AG04449 (cell line): ENCODE measurements around the gene PITHD1.
A peak's percentile ranks its signal among the peaks of the same experiment; 100 is the strongest.

ENCODE experiments used
- CTCF ChIA-PET: fragments of 350-600 bp; formaldehyde crosslinking; extraction: SDS; loops from one replicate; lab custom pipeline; 2021; ENCODE audit warnings: antibody characterized with exemption; lab: Yijun Ruan, JAX
- POLR2A ChIA-PET: fragments of 400-600, 350-600 bp; formaldehyde crosslinking; extraction: SDS; loops from one replicate; lab custom pipeline; 2020; ENCODE audit warnings: antibody characterized with exemption, inconsistent platforms; lab: Yijun Ruan, JAX
- DNase-seq: peaks from one replicate; pipeline ENCODE4 v3.0.0-alpha.2; 2010; ENCODE audit warnings: low read depth, low spot score
- H3K4me3 ChIP-seq: 2 replicates; pipeline ENCODE4 v1.5.1; 2011; ENCODE audit warnings: low read depth, mild to moderate bottlenecking, control low read depth, low read length
- TF ChIP-seq, protein P1 (sequence below): IDR thresholded peaks from one replicate; pipeline ENCODE4 v1.5.1; 2011; ENCODE audit warnings: mild to moderate bottlenecking, moderate library complexity, low read length, control low read depth, inconsistent platforms; ENCODE audit not compliant: insufficient read depth; ENCODE audit errors: missing control alignments

PITHD1 gene

DNA sequence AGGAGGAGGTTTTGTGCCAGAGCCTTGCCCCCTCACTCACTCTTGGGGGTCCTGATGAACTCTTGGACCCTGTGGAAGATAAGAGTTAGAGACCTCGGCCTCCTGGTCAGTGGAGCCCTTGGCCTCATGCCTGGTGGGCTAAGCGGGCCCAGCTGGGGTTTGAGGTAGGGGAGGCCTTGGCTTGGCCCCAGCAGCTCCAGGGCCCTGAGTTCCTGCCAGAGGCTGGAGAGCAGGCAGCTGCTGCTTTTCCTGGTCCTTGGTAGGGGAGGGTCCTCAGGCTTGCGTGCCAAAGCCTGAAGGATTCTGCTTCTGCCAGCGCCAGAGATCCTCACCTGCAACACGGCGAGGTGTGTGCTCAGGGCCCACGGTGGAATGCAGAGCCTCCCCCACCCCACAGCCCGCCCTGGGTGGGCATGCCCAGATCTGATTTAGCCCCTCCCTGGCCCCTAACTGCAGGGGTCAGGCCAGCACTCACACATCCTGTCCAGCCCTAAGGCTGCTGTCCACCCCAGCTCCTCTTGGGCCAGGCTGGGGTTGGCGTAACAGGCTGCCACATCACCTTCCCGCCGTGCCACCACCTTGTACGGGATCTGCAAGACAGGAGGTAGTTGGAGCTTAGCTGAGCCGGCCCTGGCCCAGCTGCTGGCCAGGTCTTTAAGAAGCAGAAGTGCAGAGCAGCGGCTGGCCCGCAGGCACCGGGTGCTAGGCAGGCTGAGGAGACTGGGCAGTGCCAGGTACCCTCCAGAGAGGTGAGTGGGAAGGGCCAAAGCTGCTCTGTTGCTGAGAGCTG lies 17.7 kb downstream of the PITHD1 start:
- CTCF ChIA-PET, result interaction anchor here (0.7 to 1.5 kb wide), 3 partner anchors 11 to 24 kb away, joined by 3 to 4 read pairs (median 3); no protein-coding TSS in a partner anchor
- TF ChIP-seq, protein P1, sequence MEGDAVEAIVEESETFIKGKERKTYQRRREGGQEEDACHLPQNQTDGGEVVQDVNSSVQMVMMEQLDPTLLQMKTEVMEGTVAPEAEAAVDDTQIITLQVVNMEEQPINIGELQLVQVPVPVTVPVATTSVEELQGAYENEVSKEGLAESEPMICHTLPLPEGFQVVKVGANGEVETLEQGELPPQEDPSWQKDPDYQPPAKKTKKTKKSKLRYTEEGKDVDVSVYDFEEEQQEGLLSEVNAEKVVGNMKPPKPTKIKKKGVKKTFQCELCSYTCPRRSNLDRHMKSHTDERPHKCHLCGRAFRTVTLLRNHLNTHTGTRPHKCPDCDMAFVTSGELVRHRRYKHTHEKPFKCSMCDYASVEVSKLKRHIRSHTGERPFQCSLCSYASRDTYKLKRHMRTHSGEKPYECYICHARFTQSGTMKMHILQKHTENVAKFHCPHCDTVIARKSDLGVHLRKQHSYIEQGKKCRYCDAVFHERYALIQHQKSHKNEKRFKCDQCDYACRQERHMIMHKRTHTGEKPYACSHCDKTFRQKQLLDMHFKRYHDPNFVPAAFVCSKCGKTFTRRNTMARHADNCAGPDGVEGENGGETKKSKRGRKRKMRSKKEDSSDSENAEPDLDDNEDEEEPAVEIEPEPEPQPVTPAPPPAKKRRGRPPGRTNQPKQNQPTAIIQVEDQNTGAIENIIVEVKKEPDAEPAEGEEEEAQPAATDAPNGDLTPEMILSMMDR, result no peak
- POLR2A ChIA-PET, result no interaction called here
- no peak for DNase-seq
- no peak overlapping the region for H3K4me3 ChIP-seq

DNA sequence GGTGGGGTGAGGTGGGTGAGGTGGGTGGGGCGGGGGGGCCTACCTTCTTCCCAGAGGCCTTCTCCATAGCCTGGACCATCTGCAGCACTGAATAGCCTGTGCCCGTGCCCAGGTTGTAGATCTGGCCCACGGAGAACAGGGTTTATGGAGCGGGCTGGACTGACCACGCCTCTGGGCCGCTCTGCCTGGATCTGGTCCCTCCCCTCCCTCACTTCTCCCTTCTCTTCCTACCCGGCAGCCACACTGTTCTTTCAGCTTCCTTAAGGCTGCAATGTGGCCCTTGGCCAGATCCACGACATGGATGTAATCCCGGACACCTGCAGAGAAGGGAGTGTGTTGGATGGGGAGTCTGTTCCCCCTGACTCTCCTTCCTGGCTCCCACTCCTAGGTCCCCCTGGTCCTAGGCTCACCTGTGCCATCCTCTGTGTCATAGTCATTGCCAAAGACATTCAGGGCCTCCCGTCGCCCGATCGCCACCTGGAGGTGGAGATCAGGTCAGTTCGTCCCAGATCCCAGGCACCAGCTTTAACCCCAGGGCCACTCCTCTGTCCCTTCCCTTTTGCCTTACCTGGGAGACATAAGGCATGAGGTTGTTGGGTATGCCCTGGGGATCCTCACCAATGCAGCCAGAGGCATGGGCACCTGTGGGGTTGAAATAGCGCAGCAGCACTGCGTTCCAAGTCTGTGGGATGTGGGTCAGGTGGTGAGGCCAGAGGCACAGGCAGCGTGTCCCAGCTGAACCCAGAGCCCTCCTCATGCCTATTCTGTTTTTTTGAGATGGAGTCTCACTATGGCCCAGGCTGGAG lies 18.5 kb downstream of the PITHD1 start:
- TF ChIP-seq, protein P1, result no peak
- CTCF ChIA-PET, result interaction anchor here (1.5 kb wide), 2 partner anchors 10 to 17 kb away, joined by 4 to 6 read pairs; no protein-coding TSS in a partner anchor
- DNase-seq, result no peak
- no peak overlapping the region for H3K4me3 ChIP-seq
- POLR2A ChIA-PET, result no interaction called here

DNA sequence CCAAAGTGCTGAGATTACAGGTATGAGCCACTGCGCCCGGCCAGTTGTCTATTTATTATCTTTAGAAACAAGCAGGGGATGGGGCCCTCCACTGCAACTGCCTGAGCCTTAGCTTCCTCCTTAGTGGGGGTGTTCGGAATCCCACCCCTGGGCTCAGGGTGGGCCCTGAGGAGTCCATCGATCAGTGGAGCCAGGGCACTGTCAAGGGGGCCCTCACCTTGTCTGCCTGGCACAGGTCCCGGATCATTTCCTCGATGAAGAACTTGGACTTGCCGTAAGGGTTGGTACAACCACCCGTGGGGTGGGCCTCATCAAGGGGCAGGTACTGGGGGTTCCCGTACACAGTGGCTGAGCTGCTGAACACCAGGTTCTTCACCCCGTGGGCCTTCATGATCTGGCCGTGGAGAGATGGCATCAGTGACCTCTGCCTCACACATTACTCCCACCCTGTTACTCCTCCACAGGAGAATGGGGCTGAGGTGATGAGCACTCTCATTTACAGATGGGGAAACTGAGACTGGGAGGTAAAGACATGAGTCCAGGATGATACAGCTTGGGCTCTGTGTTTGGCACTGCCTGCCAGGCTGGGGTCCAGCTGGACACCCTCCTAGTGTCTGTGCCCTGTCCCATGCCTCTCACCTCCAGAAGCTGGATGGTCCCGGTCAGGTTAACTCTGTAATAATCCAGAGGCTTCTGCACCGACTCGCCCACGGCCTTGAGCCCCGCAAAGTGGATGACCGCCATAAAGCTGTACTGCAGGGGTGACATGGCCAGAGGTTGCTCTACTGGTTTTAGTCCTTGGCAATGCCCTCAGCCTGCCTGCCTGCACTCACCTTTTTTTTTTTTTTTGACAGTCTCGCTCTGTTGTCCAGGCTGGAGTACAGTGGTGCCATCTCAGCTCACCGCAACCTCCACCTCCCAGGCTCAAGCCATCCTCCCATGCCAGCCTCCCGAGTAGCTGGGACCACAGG lies 19.5 kb downstream of the PITHD1 start:
- H3K4me3 ChIP-seq, result no peak overlapping the region
- no peak for DNase-seq
- ChIA-PET CTCF (interaction anchor here (0.8 to 1.5 kb wide), 5 partner anchors 10 to 26 kb away, joined by 3 to 6 read pairs (median 3); no protein-coding TSS in a partner anchor), POLR2A (interaction anchor here (0.6 kb wide), 1 partner anchor 752 kb away, joined by 4 read pairs; no protein-coding TSS in a partner anchor)
- TF ChIP-seq, protein P1, result no peak

DNA sequence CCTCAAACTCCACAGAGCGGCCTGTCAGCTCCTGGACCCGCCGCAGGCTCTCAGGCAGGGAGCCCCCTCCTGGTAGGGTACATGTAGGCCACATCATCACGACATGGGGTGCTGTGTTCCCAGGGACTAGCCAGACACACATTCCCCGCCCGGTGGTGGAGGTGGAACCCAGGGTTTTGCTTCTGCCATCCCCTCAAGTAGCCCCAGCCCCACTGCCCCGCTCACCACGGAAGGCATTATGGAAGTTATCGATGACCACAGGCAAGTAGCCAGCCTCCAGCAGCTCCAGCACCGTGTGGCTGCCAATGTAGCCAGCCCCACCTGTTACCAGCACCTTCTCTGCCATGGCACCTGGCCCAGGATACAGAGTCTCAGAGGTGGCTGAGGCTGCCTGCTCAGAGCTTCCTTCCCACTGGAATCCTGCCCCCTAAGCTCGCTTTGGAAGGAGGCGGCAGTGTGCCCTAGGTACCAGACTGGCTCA lies 20.5 kb downstream of the PITHD1 start:
- DNase-seq, result no peak
- TF ChIP-seq, protein P1, result no peak
- H3K4me3 ChIP-seq, result peak overlapping the region; percentile 85; the same call in 1 of the 2 replicates
- ChIA-PET CTCF (interaction anchor here (0.8 to 1.4 kb wide), 6 partner anchors 9 to 27 kb away, joined by 3 to 6 read pairs (median 3); no protein-coding TSS in a partner anchor), POLR2A (interaction anchor here (1.1 to 2.7 kb wide), 3 partner anchors 19 to 248 kb away, joined by 3 to 10 read pairs (median 6); partner anchors contain the start of gene HMGCL)

DNA sequence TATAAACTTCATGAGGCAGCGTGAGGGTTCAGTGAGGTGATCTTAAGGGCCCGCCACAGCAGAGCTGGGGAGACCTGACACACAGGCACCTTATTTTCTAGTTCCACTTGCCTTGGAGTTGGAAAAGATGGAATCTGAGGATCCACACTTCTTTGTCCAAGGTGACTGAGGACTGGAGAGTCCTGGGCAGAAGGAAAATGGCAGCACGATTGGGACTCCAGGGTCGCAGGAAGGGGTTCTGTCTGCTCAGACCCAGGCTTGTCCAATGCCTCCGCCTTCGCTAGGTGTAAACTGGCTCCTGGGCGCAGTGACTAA lies 21.0 kb downstream of the PITHD1 start:
- CTCF ChIA-PET, result interaction anchor here (0.8 to 1.4 kb wide), 6 partner anchors 9 to 229 kb away, joined by 3 to 6 read pairs (median 4); no protein-coding TSS in a partner anchor
- TF ChIP-seq, protein P1, result no peak
- POLR2A ChIA-PET, result interaction anchor here (1.1 to 2.7 kb wide), 4 partner anchors 19 to 247 kb away, joined by 3 to 10 read pairs (median 6); partner anchors contain the start of genes HMGCL and RPL11
- peak overlapping the region; percentile 85 for H3K4me3 ChIP-seq
- no peak for DNase-seq
